AG08396 (cell line): ENCODE data around the gene CAPN2.
A peak's percentile ranks its signal among the peaks of the same experiment; 100 is the strongest.
"Not testable (repeated sequence)": the region's sequence is repeated elsewhere in the genome, so short reads cannot be mapped to it uniquely, and the experiment has no call there.

Experiments used
- DNase-seq: peaks from one replicate; pipeline ENCODE4 v3.0.0; 2012; ENCODE audit warnings: low spot score, mixed read lengths

The CAPN2 gene

DNA sequence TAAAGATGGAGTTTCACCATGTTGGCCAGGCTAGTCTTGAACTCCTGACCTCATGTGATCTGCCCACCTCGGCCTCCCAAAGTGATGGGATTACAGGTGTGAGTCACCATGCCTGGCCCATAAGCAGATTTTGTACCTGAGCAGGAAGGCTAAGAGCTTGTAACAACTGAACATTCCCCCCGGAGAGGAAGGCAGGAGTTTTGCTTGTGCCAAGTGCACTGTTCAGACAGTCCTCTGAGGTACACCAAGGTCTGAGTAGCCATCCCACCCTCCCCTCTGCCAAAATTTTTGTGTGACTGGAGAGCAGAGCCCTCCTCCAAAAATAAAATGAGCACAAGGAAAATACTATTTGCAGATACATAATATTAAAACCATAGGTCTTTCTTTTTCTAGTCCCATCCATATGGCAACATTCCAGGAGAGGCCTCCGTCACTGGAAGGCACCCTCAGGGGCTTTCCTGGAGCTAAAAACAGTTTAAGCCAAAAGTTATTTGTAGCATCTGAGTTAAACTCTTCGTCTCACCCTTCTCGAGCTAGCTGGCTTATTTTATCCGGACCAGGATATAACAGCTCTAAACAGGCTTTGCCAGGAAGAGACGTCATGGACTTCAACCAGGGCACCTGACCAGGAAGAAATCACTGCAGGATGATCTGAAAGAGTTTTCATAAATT, 27.2 kb downstream of the CAPN2 start:
- DNase-seq, result no peak

DNA sequence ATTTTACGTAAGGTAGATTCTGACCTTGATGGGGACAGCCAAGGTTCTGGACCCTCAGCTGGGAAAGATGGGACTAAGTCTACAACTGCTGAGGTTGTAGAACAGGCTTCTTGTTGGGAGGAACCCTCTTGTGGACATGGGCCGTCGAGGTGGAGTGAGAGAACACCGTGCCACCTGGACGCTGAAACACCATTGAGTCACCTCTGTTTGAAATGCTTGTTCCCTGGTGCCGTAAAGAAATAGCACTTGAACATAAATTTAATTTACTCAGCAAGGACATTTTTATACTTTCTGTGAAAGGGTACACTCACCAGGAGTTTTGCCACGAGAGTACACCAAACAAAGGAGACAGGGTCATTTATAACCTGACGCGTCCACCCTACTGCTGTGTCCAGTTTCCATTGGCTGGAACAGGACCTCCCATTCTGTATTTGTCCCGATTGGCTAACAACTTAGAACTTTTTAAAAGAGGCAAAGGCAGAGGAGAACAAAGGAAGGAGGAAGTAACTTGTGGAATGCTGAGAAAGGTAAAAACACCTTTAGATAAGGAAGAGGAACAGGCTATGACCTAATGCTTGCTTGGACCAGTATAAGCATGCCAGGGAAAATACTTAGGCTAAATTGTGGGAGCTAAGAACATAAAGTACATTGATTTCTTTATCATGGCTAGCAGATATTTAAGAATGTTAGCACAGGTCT, 27.8 kb downstream of the CAPN2 start:
- DNase-seq, result not testable (repeated sequence)

DNA sequence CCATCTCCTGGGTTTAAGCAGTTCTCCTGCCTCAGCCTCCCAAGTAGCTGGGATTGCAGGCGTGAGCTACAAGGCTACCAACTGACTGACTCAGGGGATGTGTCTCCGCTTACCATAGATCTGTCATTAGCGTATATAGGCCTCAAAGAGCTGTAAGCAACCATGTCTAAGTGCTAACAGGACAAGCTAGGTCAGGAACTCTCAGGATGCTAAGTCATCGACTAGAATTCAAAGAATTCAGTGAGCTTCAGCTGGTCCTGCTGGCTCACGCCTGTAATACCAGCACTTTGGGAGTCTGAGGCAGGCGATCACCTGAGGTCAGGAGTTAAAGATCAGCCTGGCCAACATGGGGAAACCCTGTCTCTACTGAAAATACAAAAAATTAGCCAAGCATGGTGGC, 29.5 kb downstream of the CAPN2 start:
- DNase-seq, result no peak

DNA sequence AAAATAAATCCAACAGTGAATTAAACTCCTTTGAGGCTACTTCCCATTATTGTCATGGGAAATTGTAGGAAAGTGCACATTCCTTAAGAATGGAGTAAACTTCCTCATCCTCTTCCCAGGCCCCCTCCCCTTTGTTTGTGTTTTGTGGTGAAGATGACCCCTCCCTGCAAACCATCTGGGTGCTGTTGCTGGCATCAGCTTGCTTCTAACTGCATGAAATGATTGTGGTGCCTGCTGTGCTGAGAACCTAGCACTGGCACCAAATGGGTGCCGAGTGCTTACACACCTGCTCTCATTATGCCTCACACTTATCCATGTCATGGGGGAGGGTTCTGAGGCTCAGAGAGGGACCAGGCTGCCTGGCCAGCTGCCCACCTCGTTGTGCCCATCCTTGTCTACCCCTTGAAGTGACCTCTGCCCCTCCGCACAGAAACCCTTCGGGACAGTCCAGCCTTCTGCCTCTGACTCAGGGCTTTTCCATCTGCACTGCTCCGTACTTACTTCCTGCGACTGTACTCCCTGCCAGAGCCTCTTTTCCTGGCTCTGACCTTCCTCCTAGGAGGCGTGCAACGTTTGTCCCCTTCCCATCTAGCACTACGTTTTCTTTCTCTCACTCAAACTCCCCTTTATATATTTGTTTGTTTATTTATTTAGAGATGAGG, 30.6 kb downstream of the CAPN2 start:
- no peak for DNase-seq

DNA sequence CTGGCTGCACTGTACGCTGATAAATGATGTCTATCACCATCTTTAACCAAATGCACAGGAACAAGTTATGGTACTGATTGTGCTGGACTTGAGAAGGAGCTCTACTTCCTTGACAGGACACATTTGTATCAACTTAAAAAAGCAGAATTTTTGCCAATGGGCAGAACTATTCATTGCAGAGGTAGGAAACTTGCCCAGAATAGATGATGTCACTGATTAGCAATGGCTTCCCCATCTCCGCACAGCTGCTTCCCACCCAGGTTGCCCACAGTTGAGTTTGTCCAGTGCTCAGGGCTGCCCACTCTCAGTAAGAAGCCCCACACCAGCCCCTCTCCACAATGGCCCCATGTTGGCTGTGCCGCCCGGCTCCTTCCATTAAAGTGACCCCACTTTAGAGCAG, 33.4 kb downstream of the CAPN2 start:
- peak; percentile 39 for DNase-seq

DNA sequence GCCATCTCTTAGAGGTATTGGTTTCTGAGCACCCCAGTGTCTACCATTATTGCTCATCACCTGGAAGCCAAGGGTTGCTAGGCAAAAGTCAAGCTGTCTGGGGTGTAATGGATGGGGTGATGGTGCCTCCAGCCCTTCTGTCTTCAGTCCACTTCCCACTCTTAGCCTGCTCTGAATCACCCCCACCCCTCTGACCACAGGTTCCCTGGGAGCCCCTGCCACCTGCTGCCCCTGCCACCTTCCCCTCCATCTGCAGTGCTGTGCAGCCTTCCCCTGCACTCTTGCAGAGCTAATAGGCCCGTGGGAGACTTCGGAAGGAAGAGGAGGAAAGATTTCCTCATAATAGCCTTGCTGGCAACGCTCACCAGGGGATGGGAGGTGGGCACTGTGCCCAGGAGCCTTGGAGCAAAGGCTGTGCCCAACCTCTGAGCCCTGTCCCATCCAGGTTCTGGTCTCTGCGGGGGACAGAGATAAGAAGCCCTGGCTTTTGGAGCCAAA, 35.5 kb downstream of the CAPN2 start:
- peak; percentile 34 for DNase-seq

DNA sequence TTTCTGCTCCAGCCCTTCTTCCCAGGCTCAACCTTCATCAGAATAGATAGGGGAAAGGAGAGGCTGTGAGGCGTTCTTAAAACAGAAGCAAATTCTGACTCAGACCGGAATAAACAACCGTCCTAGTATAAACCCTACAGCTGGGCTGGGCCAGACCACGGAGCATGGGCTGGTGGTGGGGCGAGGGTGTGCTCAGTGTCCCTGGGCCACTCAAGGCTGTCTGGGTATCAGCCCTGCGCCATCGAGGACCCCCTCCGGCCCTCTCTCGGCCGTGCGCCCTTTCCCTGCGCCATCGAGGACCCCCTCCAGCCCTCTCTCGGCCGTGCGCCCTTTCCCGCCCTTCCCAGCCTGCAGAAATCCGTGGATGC, 36.0 kb downstream of the CAPN2 start:
- peak; percentile 77 for DNase-seq

DNA sequence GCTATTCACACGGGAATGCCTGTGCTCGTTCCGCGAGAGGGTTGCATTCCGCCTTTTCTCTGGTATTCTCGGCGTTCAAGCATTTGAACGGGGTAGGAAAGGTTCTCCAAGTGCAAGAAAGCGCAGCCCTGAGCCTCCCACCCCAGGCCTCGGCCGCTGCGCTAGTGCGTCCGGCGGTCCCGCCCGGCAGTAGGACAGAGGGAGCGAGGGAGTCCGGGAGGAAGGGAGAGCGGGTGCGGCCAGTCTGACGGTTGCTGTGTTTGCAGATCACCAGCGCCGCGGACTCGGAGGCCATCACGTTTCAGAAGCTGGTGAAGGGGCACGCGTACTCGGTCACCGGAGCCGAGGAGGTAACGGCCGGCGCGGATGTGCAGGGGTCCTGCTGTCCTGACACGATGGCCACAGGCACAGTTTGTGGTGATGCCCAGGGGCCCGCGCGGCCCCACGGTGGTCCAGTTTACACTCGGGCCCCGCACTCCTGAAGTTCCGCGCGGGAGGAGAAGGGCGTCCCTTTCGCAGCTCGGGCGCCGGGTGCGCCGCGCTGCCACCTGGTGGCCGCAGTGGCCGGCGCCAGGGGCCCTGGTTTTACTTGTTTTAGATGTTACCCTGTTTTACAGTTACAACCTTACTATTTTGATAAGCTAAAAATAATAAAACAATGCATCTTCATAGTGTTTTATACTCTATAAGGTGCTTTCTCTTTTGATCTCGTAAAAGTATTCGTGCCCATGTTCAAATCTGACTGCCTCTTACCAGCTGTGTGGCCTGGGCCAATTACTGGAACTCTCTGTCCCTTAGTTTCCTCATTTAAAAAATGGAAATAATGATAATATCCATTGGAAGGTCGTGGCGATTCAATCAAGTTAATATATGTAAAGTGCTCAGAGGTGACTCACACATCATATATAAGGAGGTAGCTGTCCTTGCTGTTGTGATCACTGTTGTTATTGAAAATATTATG, 36.7 kb downstream of the CAPN2 start:
- DNase-seq, result peak; percentile 80

DNA sequence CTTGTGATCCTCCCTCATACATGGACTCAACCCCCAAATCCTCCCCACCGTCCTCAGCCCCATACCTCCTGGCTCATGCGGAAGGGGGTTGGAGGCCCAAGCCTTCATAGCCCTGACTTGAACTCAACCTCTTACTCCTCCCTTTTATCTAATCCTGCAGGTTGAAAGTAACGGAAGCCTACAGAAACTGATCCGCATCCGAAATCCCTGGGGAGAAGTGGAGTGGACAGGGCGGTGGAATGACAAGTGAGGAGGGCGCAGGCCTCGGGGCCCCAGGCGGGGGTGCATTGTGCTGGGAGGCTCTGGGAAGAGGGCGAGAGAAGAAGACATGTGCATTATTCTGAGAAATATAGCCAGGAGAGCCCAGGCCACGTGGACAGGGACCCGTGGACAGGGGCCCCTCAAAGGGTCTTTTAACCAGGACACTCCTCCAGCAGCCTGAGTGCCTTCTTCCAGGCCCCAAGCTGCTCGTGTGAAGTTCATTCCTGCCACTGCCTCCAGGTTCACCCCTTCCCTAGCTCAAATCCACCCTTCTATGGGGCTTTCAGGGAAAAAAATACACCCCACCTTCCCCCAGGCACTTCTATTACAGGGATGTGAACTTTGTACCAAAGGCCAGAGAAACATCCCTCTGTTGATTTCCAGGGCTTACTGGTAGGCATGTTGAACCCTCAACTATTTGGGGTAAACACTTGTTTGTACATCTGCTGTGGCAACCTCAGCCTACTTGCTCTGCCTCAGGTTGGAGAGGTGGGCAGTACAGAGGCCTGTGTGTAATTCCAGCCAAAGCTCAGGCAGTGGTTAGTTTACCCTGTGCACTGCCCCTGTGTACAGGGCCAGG, 38.6 kb downstream of the CAPN2 start:
- no peak for DNase-seq

DNA sequence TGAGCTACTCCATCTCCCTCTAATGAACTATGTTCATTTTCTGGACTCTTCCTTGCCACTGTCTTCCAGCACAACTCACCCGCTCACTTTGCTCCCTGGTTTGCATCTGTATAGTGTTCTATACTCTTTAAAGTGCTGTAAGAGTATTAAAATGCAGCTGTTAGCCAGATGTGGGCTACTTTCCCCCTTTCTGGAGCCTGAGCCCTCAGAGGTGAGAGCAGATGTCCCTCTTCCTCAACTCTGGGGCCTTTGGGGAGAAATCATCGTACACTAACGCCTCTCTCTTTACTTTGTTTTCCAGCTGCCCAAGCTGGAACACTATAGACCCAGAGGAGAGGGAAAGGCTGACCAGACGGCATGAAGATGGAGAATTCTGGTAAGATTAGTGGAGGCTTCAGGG, 39.4 kb downstream of the CAPN2 start:
- DNase-seq, result no peak

DNA sequence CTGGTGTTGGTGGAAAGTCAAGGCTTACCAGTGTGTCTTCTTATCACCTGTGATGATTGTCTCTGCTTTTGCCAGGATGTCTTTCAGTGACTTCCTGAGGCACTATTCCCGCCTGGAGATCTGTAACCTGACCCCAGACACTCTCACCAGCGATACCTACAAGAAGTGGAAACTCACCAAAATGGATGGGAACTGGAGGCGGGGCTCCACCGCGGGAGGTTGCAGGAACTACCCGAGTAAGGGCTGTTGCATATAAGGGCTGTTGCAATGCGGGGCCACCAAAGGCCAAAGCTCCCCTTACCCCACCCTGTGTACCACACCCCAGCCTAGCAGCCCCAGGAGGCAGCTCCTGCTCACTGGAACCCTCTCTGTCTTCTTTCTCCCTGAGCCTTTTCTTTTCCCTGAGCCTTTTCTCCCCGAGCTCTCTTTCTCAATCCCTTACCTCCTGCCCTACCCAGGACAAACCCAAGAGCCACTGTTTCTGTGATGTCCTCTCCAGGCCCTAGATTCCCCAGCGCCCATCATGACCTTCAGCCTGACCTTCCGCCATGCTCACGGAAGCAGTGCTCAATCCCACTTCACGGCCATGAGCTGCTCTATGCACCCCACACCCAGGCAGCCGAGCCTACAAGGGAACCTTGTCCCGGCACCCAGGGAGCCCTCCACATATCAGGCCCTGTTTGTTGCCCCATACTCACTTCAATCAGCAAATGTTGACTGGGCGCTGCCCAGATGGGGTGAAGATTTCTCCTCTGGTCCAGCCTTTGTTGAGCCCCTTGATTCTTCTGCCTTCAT, 40.6 kb downstream of the CAPN2 start:
- no peak for DNase-seq

DNA sequence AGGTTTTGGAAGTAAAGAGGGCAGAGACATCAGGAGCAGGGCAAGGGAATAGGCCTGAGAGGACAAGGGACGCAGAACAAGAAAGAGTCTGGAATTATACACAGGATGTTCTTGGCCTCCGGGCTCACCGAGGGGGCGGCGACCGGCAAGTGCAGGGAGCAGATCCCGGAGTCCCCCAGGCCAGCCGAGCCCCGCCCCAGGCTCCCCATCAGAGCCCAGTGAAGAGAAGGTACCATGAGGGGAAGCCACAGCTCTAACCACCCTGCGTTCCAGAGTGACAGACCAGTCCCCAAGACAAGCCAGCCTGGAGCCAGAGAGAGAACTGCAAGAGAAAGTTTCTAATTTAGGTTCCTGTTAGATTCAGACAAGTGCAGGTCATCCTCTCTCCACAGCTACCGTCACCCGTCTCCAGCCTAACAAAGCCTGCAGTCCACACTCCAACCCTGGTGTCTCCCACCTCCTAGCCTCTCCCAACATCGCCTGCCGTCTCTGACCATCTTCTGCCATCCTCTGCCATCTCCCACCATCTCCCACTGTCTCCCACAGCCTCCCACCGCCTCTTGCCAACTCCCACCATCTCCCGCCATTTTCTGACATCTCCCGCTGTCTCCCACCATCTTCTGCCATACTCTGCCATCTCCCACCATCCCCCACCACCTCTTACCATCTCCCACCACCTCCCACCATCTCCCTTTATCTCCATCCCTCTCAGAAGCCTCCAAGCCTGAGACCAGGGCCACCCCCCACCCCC, 42.5 kb downstream of the CAPN2 start:
- DNase-seq, result no peak

DNA sequence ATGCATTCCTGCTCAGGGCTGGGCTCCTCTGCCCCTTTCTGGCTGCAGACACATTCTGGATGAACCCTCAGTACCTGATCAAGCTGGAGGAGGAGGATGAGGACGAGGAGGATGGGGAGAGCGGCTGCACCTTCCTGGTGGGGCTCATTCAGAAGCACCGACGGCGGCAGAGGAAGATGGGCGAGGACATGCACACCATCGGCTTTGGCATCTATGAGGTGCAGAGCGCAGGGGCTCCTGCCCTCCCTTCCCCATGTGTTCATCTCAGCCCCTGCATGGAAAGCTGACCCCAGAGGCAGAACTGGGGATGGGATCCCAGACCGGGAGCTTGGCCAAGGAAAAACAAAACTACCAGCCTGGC, 43.1 kb downstream of the CAPN2 start:
- DNase-seq, result no peak

DNA sequence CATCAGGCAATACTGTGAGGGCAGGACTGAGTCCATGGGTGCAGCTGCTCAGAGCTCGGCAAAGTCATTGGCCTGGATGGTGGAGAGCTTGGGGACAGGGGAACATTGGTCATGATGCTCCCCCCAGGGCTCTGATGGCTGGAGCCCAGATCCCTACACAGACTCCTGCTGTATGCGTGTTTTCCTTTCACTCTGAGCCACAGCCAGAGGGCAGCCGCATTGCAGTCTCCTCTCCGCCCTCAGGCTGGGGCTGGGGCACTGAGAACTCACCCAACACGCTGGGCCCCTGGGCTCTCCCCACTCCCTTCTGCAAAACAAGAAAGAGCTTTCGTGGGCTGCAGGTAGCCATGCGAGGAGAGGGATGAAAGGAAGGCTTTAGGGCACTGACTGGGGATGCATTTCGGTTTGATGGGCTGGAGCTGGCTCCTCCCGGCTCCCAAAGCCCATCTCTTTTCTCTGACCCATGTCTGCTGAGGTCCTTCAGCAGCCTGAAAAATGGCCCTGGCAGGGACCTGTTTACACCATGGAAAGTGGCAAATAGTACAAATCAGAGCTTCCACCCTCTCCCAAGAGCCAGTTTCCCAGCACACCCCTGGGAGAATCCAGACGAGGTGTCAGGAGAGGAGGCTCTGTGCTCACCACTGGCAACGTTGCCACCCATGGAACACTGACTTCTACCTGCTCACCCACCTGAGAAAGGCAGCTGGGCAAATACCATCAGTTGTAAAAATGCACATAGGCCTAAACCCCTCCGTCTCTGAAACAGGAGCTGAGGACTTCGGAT, 43.8 kb downstream of the CAPN2 start:
- DNase-seq, result no peak

DNA sequence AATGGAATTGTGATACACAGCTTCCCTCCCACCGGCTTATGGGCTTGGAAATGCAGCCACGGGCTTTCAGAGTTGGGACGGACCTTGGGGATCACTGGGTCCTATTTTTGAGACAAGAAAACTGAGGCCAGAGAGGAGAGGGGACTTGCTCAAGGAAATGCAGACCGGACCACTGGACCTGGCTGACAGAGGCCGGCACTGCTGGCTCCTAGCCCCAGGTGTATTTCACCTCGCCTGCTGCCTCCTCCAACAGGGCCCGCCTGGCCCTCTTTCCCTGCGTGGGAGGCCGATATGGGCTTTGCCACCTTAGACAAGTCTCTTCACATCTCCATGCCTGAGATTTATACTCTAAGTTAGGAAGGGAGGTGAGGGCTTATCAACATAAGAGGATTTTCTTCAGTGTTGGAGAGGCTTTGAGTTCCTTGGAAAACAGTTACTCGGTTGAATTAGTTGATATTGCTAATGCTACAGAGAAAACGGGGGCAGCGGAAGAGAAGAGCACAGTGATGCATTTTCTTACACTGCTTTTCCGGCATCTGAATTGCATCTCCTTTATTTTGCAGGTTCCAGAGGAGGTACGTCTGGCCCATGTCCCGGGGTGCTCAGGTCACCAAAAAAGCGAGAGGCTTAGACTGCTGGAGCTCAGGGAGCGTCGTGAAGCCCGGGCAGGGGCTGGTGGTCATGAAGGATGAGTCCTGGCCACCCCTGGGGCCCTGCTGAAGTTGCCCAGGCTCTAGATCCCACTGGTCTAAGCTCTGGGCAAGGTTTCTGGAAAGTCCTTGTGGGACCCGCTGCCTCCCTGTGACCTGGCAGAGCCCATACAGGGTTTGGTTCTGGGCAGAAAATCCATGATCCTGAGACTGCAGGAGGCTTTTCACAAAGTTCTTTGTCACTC, 44.7 kb downstream of the CAPN2 start:
- DNase-seq, result no peak

DNA sequence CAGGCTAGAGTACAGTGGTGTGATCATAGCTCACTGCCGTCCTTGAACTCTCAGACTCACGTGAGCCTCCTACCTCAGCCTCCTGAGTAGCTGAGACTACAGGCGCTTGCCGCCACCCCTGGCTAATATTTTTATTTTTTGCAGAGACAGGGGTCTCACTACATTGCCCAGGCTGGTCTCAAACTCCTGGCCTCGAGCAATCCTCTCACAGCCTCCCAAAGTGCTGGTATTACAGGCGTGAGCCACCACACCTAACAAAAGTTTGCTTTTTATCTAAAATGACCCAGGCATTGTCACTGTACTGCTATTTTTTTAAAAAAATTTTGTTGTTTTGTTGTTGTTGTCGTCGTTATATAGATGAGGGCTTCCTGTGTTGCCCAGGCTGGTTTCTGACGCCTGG, 46.4 kb downstream of the CAPN2 start:
- no peak for DNase-seq

DNA sequence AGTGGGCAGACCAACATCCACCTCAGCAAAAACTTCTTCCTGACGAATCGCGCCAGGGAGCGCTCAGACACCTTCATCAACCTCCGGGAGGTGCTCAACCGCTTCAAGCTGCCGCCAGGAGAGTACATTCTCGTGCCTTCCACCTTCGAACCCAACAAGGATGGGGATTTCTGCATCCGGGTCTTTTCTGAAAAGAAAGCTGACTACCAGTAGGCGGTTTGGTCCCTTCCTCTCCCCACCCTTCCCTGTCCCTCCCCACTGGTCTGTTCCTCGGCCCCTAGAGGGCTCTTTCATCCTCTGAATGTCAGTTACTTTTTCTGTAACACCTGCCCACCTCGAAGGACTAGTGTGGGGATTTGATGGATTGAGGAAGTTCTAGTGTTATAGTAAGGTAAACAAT, 46.9 kb downstream of the CAPN2 start:
- DNase-seq, result no peak

DNA sequence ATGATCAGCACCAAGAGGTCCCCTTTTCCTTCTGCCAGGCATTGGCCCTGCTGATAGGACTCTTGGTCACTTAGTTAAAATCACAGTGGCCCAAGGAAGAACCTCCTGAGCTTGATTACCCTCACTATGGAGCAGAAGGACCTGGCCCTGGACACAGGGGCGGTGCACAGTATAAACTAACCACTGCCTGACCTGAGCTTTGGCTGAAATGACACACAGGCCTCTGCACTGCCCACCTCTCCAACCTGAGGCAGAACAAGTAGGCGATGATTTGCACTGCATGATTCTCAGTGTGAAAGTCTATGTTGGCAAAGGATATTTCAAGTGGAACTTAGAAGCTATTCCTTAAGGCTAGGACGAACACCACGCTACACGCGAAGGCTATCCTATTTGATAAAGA, 48.5 kb downstream of the CAPN2 start:
- no peak for DNase-seq
